Heart left ventricle (tissue), 13 donors: ENCODE measurements around the gene SUPT5H.

Experiments used
- CTCF ChIP-seq, 12 donors: fragments of 200-600 bp; sonication (generic) in 4 of 12; IDR thresholded peaks; one replicate each; pipeline versions ENCODE4 v1.5.0 to v1.8.0; 2018 to 2022; ENCODE audit warnings: antibody characterized with exemption in 12 of 12, mild to moderate bottlenecking in 5 of 12
- POLR2A ChIP-seq, 2 donors: fragments of 450-650 bp; IDR thresholded peaks; one replicate each; pipeline ENCODE4 v1.6.1; 2017; ENCODE audit warnings: antibody characterized with exemption in 2 of 2, mild to moderate bottlenecking in 2 of 2, moderate library complexity in 2 of 2
- donor health status: ischemic (EF 13 %, LVEDD 7.1; RV severe dilation, severe dysfunction).
- donor health status: DM: no; HTN: yes; CAD: no.
- donor health status: DM: no; HTN: no; CAD: no.
- donor health status: ischemic (EF 25% LVEDD 6.9; RV normal size, moderate dysfunction).
- donor health status: ischemic (EF 25% LVEDD 5.7; RV mildly dilated, moderate dysfunction).
- donor health status: ischemic (EF 35%, LVEDD 5.7; RV mildly dilated, moderate dysfunction).
- donor health status: nonischemic (EF 11% LVEDD 7.7; RV severe dilation, severe dysfunction).
- donor health status: DM: yes; HTN: yes; CAD: no.
- donor health status: PGD.
- donor health status: ischemic (EF 29% LVEDD 5.4; RV normal size, mild dysfunction).
- donor health status: nonischemic (EF 23%, LVEDD 6.1; RV moderate dilation, normal function).

- TF ChIP-seq CTCF (IDR thresholded peaks at IDR 0.05) (no peak), POLR2A (IDR thresholded peaks at IDR 0.05) (no peak)
These were observed 685 bp upstream of the SUPT5H start for GRCh38 chr19:39444598-39445195.
